T-helper 22 cell (primary cell): ENCODE data around the gene DCAF8L2.
"Not testable (repeated sequence)": the region's sequence is repeated elsewhere in the genome, so short reads cannot be mapped to it uniquely, and the experiment has no call there.

Experiments
- DNase-seq: peaks from one replicate; pipeline ENCODE4 v3.0.0-alpha.2; 2020; ENCODE audit warnings: low read depth

DCAF8L2 gene

DNA sequence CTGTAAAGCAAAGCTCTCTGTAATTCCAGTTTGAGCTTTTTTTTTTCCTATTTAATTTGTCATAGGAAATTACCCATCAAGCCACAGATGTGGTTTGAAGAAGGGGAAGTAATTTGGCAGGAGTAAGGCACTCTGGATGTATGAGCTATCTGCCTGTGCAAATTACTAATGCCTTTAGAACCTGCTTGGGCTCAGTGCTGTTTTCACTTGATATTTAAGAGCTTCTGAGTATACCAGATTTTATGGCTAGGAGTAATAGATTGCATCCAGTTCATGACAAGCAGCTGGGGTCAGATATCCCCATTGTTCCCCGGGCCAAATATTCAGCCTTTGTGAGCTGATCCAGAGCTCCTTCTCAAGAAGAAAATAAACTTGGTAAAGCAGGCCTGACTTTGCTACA is 89.1 kb downstream of the DCAF8L2 start:
- no peak for DNase-seq

DNA sequence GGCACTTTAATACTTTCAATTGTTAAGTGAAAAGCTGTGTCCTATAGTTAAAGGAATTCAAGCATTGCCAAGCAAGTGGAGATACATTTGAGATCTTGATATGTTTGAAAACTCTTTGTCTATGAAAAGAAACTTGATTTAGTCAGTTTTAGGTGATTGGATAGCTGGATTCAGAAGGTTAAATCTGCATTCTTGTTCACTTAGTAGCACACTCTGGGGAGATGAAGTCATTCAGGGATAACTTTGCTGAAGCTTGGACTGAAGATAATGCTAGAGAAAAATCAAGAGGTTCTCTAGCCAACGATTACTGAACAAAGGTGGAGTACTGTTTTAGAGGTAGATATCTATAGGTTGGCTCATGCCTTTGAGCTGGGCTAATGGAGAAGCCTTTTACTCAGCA is 90.6 kb downstream of the DCAF8L2 start:
- DNase-seq, result no peak

DNA sequence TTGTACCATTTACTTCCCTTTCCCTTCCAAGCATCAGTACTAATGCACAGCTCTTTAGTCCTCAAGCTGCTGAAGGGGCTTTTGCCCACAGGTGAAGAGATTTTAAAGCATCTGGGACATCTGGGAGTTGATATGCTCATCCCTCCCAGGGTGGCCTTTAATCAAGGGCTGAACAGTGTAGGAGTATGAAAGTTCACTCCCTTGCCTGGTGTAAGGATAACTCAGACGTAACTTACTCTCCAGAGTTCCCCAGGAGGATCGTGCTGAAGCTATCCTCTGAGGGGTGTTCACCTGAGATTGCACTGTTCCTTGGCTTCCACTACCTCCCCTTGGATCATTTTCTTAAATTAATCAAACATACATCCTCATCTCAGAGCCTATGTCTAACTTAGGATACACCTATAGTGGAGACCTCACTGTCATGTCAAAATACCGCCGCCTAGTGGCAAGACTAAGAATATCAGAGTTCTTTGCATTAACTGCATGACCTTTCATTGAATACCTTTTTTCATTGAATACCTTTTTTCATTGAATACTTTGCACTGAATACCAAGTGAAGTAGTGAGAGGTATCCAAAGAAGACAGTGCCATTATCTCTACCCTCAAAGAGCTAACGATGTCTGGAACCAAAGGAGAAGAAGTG is 93.5 kb downstream of the DCAF8L2 start:
- not testable (repeated sequence) for DNase-seq

DNA sequence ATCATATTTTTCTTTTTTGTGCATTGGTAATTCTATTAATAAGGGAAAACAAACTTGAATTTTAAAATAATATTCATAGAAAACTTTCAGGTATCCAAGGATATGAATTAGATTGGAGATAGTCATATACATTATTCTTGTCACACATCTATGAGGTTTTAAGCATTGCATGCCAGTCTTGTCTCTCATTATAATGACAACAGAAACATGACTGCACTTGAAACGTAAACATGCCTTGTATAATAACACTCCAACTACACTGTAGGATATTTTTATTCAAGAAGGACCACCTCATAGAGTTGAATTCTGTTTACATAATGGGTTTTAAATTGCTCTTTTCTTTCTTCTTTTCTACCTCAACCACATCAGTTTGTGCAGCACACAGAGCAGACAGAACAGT is 104.5 kb downstream of the DCAF8L2 start:
- no peak for DNase-seq

DNA sequence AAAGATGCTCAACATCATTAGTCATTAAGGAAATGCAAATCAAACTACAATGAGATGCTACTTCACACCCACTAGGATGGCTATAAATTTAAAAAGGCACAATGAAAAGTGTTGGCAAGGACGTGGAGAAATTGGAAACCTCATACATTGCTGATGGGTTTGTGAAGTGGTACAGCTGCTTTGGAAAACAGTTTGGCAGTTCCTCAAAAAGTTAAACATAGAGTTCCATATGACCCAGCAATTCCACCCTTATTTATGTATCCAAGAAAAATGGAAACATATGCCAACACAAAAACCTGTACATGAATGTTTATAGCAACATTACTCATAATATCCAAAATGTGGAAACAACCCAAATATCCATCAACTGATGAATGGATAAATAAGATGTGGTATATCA is 116.4 kb downstream of the DCAF8L2 start:
- no peak for DNase-seq

DNA sequence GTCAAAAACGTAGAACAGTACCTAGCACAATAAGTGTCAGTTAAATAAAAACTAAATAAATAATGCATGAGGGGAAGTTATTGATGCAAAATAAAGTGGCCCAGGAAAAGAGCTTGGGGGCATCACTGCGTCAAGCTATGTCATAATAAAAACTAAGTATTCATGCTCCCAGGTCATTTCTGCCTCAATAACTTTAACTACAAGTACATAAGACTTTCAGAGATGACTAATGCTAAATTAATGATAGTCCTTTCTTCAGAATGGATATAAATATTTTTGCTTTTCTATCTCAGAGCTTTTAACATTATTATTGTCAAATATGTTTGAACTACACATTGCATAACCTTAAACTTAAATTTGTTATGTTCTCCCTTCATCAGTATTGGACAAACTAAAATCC is 125.5 kb downstream of the DCAF8L2 start:
- no peak for DNase-seq

GRCh38 chrX:27728291-27728690 is 138.1 kb downstream of the DCAF8L2 start:
- no peak for DNase-seq

GRCh38 chrX:27731962-27732361 is 141.8 kb downstream of the DCAF8L2 start:
- DNase-seq, result no peak

DNA sequence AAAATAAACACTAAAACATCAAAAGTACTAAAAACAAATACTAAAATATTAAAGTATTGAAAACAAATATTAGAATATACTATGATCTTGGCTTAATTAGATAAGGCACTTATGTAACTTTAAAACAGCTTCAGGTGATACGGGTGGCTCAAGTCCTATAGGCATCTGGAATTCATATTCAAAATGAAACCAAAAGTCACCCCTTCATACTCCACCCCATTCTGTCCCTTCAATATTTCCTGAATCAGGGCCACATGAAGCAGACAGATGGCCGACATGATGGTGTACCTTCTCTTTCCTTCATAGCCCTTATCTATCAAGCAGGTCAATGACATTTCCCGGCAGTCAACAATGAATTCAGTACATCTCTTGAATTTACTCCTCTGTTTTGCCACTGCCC is 145.8 kb downstream of the DCAF8L2 start:
- no peak for DNase-seq

- DNase-seq, result no peak
Measured at GRCh38 chrX:27740933-27741332, 150.8 kb downstream of the DCAF8L2 start.

DNA sequence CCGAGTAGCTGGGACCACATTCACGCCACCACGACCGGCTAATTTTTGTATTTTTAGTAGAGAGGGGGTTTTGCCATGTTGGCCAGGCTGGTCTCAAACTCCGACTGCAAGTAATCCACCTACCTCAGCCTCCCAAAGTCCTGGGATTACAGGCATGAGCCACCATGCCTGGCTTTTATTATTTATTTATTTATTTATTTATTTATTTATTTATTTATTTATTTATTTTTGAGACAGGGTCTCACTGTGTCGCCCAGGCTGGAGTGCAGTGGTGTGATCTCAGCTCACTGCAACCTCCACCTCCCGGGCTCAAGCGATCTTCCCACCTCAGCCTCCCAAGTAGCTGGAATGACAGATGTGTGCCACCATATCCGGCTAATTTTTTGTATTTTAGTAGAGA is 153.4 kb downstream of the DCAF8L2 start:
- DNase-seq, result not testable (repeated sequence)

- no peak for DNase-seq
Measured at GRCh38 chrX:27746516-27746915, 156.4 kb downstream of the DCAF8L2 start.

GRCh38 chrX:27750298-27750697 is 160.2 kb downstream of the DCAF8L2 start:
- DNase-seq, result not testable (repeated sequence)

DNA sequence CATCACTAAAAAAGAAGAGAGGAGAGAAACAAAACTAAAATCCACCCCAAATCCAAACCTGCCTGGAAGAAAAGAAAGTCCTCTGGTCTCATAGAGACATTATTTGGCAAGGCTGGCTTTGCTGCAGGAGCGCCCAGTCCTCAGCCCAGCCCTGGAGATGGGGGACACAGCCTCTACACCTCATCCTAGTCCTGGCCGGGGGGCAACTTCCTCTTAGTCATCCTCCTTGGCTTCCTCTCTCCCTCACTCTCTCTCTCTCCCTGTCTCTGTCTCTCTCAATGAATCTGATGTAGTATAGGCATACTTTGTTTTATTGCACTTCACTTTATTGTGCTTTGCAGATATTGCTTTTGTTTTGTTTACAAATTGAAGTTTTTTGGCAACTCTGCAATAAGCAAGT is 161.8 kb downstream of the DCAF8L2 start:
- no peak for DNase-seq

DNA sequence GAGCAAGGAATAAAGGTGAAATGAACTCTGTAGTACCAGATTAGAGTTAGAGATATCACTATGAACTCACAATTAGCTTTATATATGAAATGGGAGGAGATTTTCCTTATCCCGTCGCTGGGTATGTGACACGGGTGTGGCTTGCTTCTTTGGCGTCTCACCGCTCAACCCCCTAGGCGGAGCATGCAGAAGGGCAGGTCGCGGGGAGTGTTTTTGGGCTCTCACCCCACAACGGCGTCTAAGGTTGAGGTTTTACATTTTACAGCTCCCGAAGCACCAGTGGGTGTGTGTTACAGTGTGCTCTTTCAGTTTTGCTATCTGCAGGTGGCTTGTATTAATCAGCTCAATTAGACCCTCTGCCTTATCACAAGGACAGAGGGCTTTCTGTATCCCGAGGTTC is 175.6 kb downstream of the DCAF8L2 start:
- DNase-seq, result no peak

DNA sequence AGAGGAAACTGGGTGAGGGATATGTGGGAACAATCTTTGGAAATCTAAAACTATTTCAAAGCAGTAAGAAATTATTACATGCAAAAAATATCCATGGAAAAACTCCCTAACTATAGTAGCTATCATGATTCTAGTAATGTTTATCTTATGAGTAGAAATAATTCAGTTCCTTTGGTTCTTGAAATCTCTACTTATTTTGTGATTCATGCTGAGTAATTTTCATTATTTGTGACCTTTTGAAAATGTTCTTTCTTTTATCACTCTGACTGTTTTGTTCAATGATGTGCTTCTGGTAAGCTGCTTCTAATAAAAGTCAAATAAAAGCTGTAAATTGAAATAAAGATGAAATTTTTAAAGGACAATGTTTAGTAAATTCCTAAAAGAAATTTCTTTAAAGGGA is 177.2 kb downstream of the DCAF8L2 start:
- DNase-seq, result no peak

DNA sequence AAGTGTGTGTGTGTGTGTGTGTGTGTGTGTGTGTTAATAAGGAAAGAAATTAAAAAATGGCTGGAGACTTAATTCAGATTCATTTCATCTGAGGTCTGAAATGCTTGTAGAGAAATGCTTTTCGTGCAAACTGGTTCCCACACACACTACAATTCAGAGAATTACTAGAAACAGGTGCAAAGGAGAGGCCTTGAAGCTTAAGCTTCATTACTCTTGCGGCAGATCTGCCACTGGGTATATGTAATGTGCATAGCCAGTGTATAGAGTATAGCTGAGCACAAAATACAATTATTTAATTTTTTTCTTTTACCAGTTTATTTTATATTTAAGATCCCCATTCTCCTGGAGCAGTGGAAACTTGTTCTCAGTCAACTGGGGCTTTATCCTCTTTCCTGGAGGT is 185.8 kb downstream of the DCAF8L2 start:
- DNase-seq, result no peak

DNA sequence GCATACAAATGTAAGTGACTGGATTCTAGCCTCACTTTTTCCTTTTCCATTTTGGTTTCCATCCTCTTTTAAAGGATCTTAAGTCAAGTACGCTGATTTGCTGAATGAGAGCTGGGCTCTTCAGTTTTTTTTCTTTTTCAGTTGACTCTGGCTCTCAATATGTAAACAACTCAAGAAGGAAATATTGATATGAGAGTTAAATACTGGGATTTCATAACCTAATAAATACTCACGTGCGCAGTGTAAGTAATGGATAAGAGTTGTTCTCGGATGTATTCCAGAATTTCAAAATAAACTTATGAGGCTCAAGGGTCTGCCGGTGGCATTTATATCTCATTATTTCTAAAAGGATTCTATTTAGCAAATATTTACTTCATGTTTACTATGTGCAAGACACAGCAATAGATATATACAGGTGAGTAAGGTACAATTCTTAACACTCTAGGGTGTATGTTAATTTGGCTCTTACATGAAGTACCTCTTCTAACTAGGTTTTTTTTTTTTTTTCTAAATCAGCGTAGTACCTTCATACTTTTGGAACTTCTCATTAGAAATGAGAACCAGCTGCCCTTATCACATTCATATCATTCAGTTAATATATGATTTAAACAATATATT is 206.6 kb downstream of the DCAF8L2 start:
- DNase-seq, result no peak

GRCh38 chrX:27797575-27797974 is 207.4 kb downstream of the DCAF8L2 start:
- no peak for DNase-seq
